HG03196 (cell line): Measurements from ENCODE around the gene NCBP2L.
"Not testable (repeated sequence)": the region's sequence is repeated elsewhere in the genome, so short reads cannot be mapped to it uniquely, and the experiment has no call there.

ENCODE experiments used
- ATAC-seq: cut with Tn5 transposase; IDR thresholded peaks from one replicate; pipeline ENCODE4 v1.9.1; 2021; ENCODE audit not compliant: unreplicated experiment

NCBP2L gene

GRCh38 chrX:107804427-107804826, 26.9 kb downstream of the NCBP2L start:
- no peak for ATAC-seq

- ATAC-seq = no peak
These were observed 27.6 kb downstream of the NCBP2L start for GRCh38 chrX:107805179-107805578.

GRCh38 chrX:107810053-107810452, 32.5 kb downstream of the NCBP2L start:
- not testable (repeated sequence) for ATAC-seq

GRCh38 chrX:107818900-107819521, 41.5 kb downstream of the NCBP2L start:
- ATAC-seq = no peak

GRCh38 chrX:107823042-107823441, 45.5 kb downstream of the NCBP2L start:
- ATAC-seq = no peak

- no peak for ATAC-seq
These were observed 45.9 kb downstream of the NCBP2L start for GRCh38 chrX:107823456-107823855.

GRCh38 chrX:107825698-107826237, 48.2 kb downstream of the NCBP2L start, which contains the start of gene MID2:
Gene MID2 (plus strand): TSS chrX:107825866. CDS start chrX:107826427, 561 bp downstream.
- ATAC-seq = no peak

GRCh38 chrX:107826238-107827029, 48.9 kb downstream of the NCBP2L start:
- no peak for ATAC-seq

GRCh38 chrX:107827030-107827831, 49.7 kb downstream of the NCBP2L start:
- no peak for ATAC-seq

GRCh38 chrX:107827852-107828251, 50.3 kb downstream of the NCBP2L start:
- ATAC-seq = no peak

- ATAC-seq = no peak
These were observed 52.3 kb downstream of the NCBP2L start for GRCh38 chrX:107829878-107830277.

GRCh38 chrX:107831071-107831730, 53.7 kb downstream of the NCBP2L start:
- ATAC-seq = no peak

- no peak for ATAC-seq
These were observed 57.0 kb downstream of the NCBP2L start for GRCh38 chrX:107834275-107835201.

GRCh38 chrX:107836958-107837357, 59.4 kb downstream of the NCBP2L start:
- no peak for ATAC-seq

- ATAC-seq = no peak
These were observed 63.4 kb downstream of the NCBP2L start for GRCh38 chrX:107840971-107841370.

- no peak for ATAC-seq
These were observed 65.3 kb downstream of the NCBP2L start for GRCh38 chrX:107842715-107843400.
